ENCODE measurements around the gene STEAP4. TPM values are rescaled to one million over a fixed set of nuclear protein-coding genes. Genes with fewer than 3 reads are reported as not detected.

The STEAP4 gene
- total and polyA plus RNA-seq, 2 experiments from 2014 or later = not detected

DNA sequence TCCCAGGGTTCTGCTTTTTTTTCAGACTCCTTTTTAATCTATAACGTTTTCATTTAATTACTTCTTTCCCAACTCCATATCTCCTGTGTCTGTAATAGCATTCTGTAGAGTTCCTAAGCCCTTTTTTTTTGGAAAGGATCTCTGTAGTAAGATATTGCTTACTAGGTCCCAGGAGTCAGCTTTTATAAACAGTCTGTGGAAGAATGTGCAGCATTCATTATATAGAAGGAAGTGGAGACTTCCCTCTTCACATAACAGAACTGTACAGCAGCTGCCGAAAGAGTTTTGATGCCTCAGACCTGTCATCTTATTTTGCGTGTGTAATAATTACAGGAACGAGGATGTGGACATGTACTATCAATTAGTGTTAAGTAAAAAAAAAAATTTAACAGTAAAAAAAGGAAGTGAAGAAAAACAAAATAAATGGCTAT, 7.4 kb upstream of the STEAP4 start:
- no peak for DNase-seq
- in situ Hi-C loops (cut with MboI) = no loop called here
- H2AFZ ChIP-seq = no peak overlapping the region
- H3K9me3 ChIP-seq (ENCODE audit: low read depth) = no peaks in the 10 kb centered on the region
- TF ChIP-seq EZH2phosphoT487 (IDR thresholded peaks at IDR 0.05; ENCODE audit: insufficient read depth, low read depth) (no peak), EZH2 (IDR thresholded peaks at IDR 0.05; ENCODE audit: insufficient read depth, poor library complexity, severe bottlenecking) (no peak)
- H4K20me1 ChIP-seq (ENCODE audit: insufficient read depth) = no peaks in the 10 kb centered on the region
- no peaks in the 10 kb centered on the region for H3K27me3 ChIP-seq (replicated peaks; ENCODE audit: insufficient read depth)
- H3K27ac ChIP-seq = no peak overlapping the region
- no peak overlapping the region for H3K4me2 ChIP-seq (ENCODE audit: unreplicated experiment)
- no peak overlapping the region for H3K9ac ChIP-seq
- no peaks in the 10 kb centered on the region for H3K36me3 ChIP-seq (ENCODE audit: low read depth)
- no peaks in the 10 kb centered on the region for H3K9me2 ChIP-seq (ENCODE audit: insufficient read depth)
- WGBS, 2 experiments (ENCODE audit: low coverage in 1 of 2, low lambda C conversion rate in 2 of 2, missing lambda C conversion rate in 2 of 2) = 31 to 37% methylated on average over 4 of the region's 4 CpGs
- H3K4me3 ChIP-seq = no peak overlapping the region
- H3K4me1 ChIP-seq (ENCODE audit: insufficient read depth) = peaks cover 9% of the 10 kb centered on the region; the same call in 1 of the 2 replicates
- no peaks in the 10 kb centered on the region for H3F3A ChIP-seq (ENCODE audit: insufficient read depth)
- no peaks in the 10 kb centered on the region for H3K79me2 ChIP-seq (ENCODE audit: insufficient read depth)

DNA sequence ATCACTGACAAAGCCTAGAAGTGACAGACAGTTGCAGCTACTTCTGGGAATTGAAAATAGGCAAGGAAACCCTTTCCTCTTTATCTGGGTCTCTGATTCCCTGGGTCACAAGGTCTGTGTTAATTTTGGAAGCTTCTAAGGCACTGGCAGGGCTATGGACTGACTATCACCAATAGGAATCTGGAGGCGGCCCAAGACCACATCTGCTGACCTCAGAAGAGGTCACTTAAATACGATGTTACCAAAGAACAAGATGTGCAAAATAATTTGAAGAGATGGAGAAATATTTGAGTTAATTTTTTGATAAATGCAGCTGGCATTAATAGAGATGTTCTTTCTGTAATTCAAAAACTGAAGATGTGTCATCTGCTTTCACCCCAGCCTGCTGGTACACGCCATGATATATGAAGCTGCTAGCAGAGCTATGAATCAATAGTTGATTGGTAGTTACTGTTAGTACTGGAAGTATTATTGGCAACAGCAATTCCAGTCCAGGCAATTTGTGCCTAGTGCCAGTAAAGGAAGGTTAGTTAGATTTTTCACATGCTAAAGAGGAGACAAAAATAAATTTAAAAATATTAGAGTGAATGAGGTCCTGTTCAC, 5.5 kb upstream of the STEAP4 start:
- 4 to 7% methylated on average over 3 of the region's 3 CpGs for WGBS, 2 experiments (ENCODE audit: low coverage in 1 of 2, low lambda C conversion rate in 2 of 2, missing lambda C conversion rate in 2 of 2)

DNA sequence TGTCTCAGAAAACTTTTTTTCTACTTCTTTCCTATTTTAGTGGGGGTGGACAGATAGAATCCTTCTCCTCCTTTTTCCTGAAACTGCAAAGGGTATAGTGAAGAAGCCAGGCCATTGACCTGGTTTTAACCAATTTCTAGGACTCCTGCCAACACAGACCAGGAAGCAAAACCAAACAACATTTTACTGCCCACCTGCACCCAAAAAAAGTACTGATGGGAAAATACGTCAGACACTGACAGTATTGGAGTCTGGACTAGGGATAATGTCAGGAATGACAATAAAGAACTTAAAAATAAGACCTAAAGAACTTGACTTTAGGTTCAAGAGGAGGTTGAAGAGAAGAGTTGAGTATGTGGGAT, 5.0 kb upstream of the STEAP4 start:
- Histone ChIP-seq H3K9me2 (ENCODE audit: insufficient read depth) (no peaks in the 10 kb centered on the region), H3K36me3 (ENCODE audit: low read depth) (no peaks in the 10 kb centered on the region), H3K79me2 (ENCODE audit: insufficient read depth) (no peaks in the 10 kb centered on the region), H3K4me1 (ENCODE audit: insufficient read depth) (peaks cover 12% of the 10 kb centered on the region), H3K27ac (no peak overlapping the region), H3K27me3 (replicated peaks; ENCODE audit: insufficient read depth) (0 out of 2 replicates have a peak, but pooled peaks cover 4% of the 10 kb centered on the region), H2AFZ (no peak overlapping the region), H3K9ac (no peak overlapping the region), H4K20me1 (ENCODE audit: insufficient read depth) (no peaks in the 10 kb centered on the region), H3K4me3 (no peak overlapping the region), H3K4me2 (ENCODE audit: unreplicated experiment) (no peak overlapping the region), H3F3A (ENCODE audit: insufficient read depth) (no peaks in the 10 kb centered on the region), H3K9me3 (ENCODE audit: low read depth) (no peaks in the 10 kb centered on the region)
- WGBS, 2 experiments (ENCODE audit: low coverage in 1 of 2, low lambda C conversion rate in 2 of 2, missing lambda C conversion rate in 2 of 2) = 25 to 31% methylated on average over 1 of the region's 1 CpG
- in situ Hi-C loops (cut with MboI) = no loop called here
- no peak for TF ChIP-seq EZH2phosphoT487 (IDR thresholded peaks at IDR 0.05; ENCODE audit: insufficient read depth, low read depth)
- TF ChIP-seq EZH2 (IDR thresholded peaks at IDR 0.05; ENCODE audit: insufficient read depth, poor library complexity, severe bottlenecking) = no peak
- DNase-seq = no peak

More for the DNA sequence above, 5.5 kb upstream of the STEAP4 start:
- no peaks in the 10 kb centered on the region for H3K9me2 ChIP-seq (ENCODE audit: insufficient read depth)
- peak; percentile 59 for DNase-seq
- no peak overlapping the region for H3K9ac ChIP-seq
- no peak overlapping the region for H2AFZ ChIP-seq
- no peaks in the 10 kb centered on the region for H3F3A ChIP-seq (ENCODE audit: insufficient read depth)
- H3K4me2 ChIP-seq (ENCODE audit: unreplicated experiment) = peak overlapping the region; percentile 10
- TF ChIP-seq EZH2phosphoT487 (IDR thresholded peaks at IDR 0.05; ENCODE audit: insufficient read depth, low read depth) = no peak
- H3K4me3 ChIP-seq = no peak overlapping the region
- in situ Hi-C loops (cut with MboI) = no loop called here
- H3K9me3 ChIP-seq (ENCODE audit: low read depth) = no peaks in the 10 kb centered on the region
- H3K4me1 ChIP-seq (ENCODE audit: insufficient read depth) = peaks cover 9% of the 10 kb centered on the region; the same call in 1 of the 2 replicates
- H4K20me1 ChIP-seq (ENCODE audit: insufficient read depth) = no peaks in the 10 kb centered on the region
- H3K79me2 ChIP-seq (ENCODE audit: insufficient read depth) = no peaks in the 10 kb centered on the region
- 0 out of 2 replicates have a peak, but pooled peaks cover under 1% of the 10 kb centered on the region for H3K27me3 ChIP-seq (replicated peaks; ENCODE audit: insufficient read depth)
- no peak overlapping the region for H3K27ac ChIP-seq
- H3K36me3 ChIP-seq (ENCODE audit: low read depth) = no peaks in the 10 kb centered on the region

DNA sequence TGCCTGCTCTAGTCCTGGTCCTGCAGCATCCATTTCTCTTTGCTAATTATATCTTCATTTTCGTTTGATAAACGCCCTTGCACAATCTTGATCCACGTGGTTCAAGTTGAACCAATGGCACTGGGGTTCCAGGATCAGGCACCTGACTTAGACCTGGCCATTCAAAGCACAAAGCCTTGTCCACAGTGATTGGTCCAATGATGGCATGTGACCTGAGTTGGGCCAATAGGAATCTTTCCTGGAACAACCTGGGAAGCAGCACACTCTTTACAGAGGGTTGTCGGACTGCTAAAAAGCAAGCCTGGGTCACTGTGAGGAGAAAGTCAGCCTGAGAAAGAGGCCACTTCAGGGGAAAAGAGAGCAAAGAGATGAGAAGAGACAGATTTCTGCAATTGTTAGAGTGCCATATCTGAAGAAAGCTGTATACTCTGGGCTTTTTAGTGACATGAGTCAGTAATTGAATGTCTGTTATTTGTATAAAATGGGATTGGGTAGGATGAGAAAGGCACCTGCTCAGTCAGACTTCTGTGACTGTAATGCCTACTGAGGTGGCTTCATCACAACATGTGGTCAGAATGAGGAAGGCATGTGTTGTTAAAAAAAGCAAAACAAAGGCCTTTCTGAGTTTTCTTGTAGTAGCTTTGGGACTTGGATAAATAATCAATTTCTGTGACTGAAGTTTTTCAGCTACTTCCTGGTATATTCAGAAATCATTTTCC, 4.4 kb upstream of the STEAP4 start:
- no peak for DNase-seq
- Histone ChIP-seq H3K9ac (no peak overlapping the region), H3K27me3 (replicated peaks; ENCODE audit: insufficient read depth) (peaks cover 8% of the 10 kb centered on the region; the same call in 1 of the 2 replicates), H3K36me3 (ENCODE audit: low read depth) (no peaks in the 10 kb centered on the region), H3K9me3 (ENCODE audit: low read depth) (no peaks in the 10 kb centered on the region), H3K9me2 (ENCODE audit: insufficient read depth) (no peaks in the 10 kb centered on the region), H2AFZ (no peak overlapping the region), H3F3A (ENCODE audit: insufficient read depth) (no peaks in the 10 kb centered on the region), H3K4me2 (ENCODE audit: unreplicated experiment) (no peak overlapping the region), H3K4me1 (ENCODE audit: insufficient read depth) (peaks cover 15% of the 10 kb centered on the region), H4K20me1 (ENCODE audit: insufficient read depth) (no peaks in the 10 kb centered on the region), H3K4me3 (no peak overlapping the region), H3K79me2 (ENCODE audit: insufficient read depth) (no peaks in the 10 kb centered on the region), H3K27ac (no peak overlapping the region)
- WGBS, 2 experiments (ENCODE audit: low coverage in 1 of 2, low lambda C conversion rate in 2 of 2, missing lambda C conversion rate in 2 of 2) = 59 to 64% methylated on average over 4 of the region's 4 CpGs
- in situ Hi-C loops (cut with MboI) = no loop called here
- no peak for TF ChIP-seq EZH2phosphoT487 (IDR thresholded peaks at IDR 0.05; ENCODE audit: insufficient read depth, low read depth)
- TF ChIP-seq EZH2 (IDR thresholded peaks at IDR 0.05; ENCODE audit: insufficient read depth, poor library complexity, severe bottlenecking) = no peak
